GM23338 (cell line): ENCODE results near the gene MID1. TPM values are rescaled to one million over a fixed set of nuclear protein-coding genes. Genes with fewer than 3 reads are reported as not detected.

Experiments used
- ATAC-seq: fragments of 200-7000 bp; cut with Tn5 transposase; 3 replicates; pipeline ENCODE4 v1.9.1; 2020
- DNase-seq: peaks from one replicate; pipeline ENCODE4 v3.0.0-alpha.2; 2015; ENCODE audit warnings: low spot score
- H2AFZ ChIP-seq: fragments of 200-600 bp; sonication (generic); 2 replicates; pipeline ENCODE4 v1.8.0; 2016; ENCODE audit warnings: antibody characterized with exemption, mild to moderate bottlenecking, moderate library complexity
- H3F3A ChIP-seq: fragments of 200-600 bp; sonication (generic); replicated peaks from 2 replicates; pipeline ENCODE4 v1.8.0; 2017; ENCODE audit warnings: antibody characterized with exemption, mixed run types, low read depth
- H3K27ac ChIP-seq: fragments of 200-600 bp; sonication (generic); 2 replicates; pipeline ENCODE4 v1.6.1; 2016; ENCODE audit warnings: low read depth
- H3K27me3 ChIP-seq: fragments of 200-600 bp; sonication (generic); 2 replicates; pipeline ENCODE4 v1.8.0; 2016; ENCODE audit warnings: mild to moderate bottlenecking, mixed run types, moderate library complexity; ENCODE audit not compliant: insufficient read depth
- H3K36me3 ChIP-seq: fragments of 200-600 bp; sonication (generic); 2 replicates; pipeline ENCODE4 v1.8.0; 2016; ENCODE audit warnings: mild to moderate bottlenecking; ENCODE audit not compliant: insufficient read depth
- H3K4me1 ChIP-seq: fragments of 200-600 bp; sonication (generic); 2 replicates; pipeline ENCODE4 v1.8.0; 2016; ENCODE audit warnings: mild to moderate bottlenecking, moderate library complexity; ENCODE audit not compliant: insufficient read depth
- H3K4me2 ChIP-seq: fragments of 200-600 bp; sonication (generic); 2 replicates; pipeline ENCODE4 v1.7.1; 2017; ENCODE audit warnings: mixed run types
- H3K4me3 ChIP-seq: fragments of 200-600 bp; sonication (generic); 2 replicates; pipeline ENCODE4 v1.6.1; 2016; ENCODE audit warnings: mixed run types
- H3K79me2 ChIP-seq: fragments of 200-600 bp; sonication (generic); replicated peaks from 2 replicates; pipeline ENCODE4 v1.8.0; 2017; ENCODE audit warnings: mild to moderate bottlenecking; ENCODE audit not compliant: insufficient read depth
- H3K9me2 ChIP-seq: fragments of 200-600 bp; sonication (generic); 2 replicates; pipeline ENCODE4 v1.8.0; 2017; ENCODE audit not compliant: insufficient read depth
- H4K20me1 ChIP-seq: fragments of 200-600 bp; sonication (generic); replicated peaks from 2 replicates; pipeline ENCODE4 v1.8.0; 2017; ENCODE audit warnings: mild to moderate bottlenecking; ENCODE audit not compliant: insufficient read depth
- H3K27ac Mint-ChIP-seq: 2 replicates; pipeline ENCODE4 v1.8.0; 2020; ENCODE audit warnings: inconsistent platforms, mild to moderate bottlenecking, moderate library complexity, mixed read lengths
- H3K27me3 Mint-ChIP-seq: 3 replicates; pipeline ENCODE4 v1.8.0; 2022; ENCODE audit warnings: low read depth, mild to moderate bottlenecking, moderate library complexity, mixed read lengths, inconsistent platforms; ENCODE audit not compliant: insufficient read depth, poor library complexity
- H3K36me3 Mint-ChIP-seq: 3 replicates; pipeline ENCODE4 v1.8.0; 2021; ENCODE audit warnings: low read depth, mild to moderate bottlenecking, inconsistent platforms, moderate library complexity, mixed read lengths
- H3K4me1 Mint-ChIP-seq: 3 replicates; pipeline ENCODE4 v1.8.0; 2020; ENCODE audit warnings: mild to moderate bottlenecking, inconsistent platforms, mixed read lengths
- H3K4me3 Mint-ChIP-seq: 3 replicates; pipeline ENCODE4 v1.8.0; 2021; ENCODE audit warnings: moderate library complexity, mild to moderate bottlenecking, inconsistent platforms, mixed read lengths
- H3K9me3 Mint-ChIP-seq: 3 replicates; pipeline ENCODE4 v1.8.0; 2020; ENCODE audit warnings: moderate library complexity, mild to moderate bottlenecking, inconsistent platforms, mixed read lengths
- CREB1 ChIP-seq: fragments of 250-450 bp; sonication (Bioruptor Pico); IDR thresholded peaks from 2 replicates; pipeline ENCODE4 v1.5.0; 2020; ENCODE audit warnings: low read depth, mild to moderate bottlenecking, moderate library complexity
- CTCF ChIP-seq, 2 experiments: fragments of 200-600 bp in 1 of 2; sonication (generic) in 1 of 2; conservative IDR thresholded peaks; 2 replicates each; pipeline versions ENCODE4 v1.5.1 to v1.6.1; 2016 to 2017; ENCODE audit warnings: antibody characterized with exemption in 2 of 2, low read depth in 2 of 2, mild to moderate bottlenecking in 2 of 2, moderate library complexity in 1 of 2
- ETS1 ChIP-seq: IDR thresholded peaks from 2 replicates; pipeline ENCODE4 v1.6.1; 2016; ENCODE audit warnings: antibody characterized with exemption
- EZH2 ChIP-seq: fragments of 200-600 bp; sonication (generic); IDR thresholded peaks from one replicate; pipeline ENCODE4 v1.8.0; 2017; ENCODE audit warnings: antibody characterized with exemption, mild to moderate bottlenecking, low read depth; ENCODE audit not compliant: unreplicated experiment
- EZH2phosphoT487 ChIP-seq: fragments of 200-600 bp; sonication (generic); IDR thresholded peaks from one replicate; pipeline ENCODE4 v1.8.1; 2018; ENCODE audit warnings: antibody characterized with exemption; ENCODE audit not compliant: unreplicated experiment
- JUNB ChIP-seq: IDR thresholded peaks from one replicate; pipeline ENCODE4 v1.6.1; 2016; ENCODE audit warnings: antibody characterized with exemption; ENCODE audit not compliant: unreplicated experiment
- POLR2AphosphoS5 ChIP-seq: IDR thresholded peaks from 2 replicates; pipeline ENCODE4 v1.6.1; 2016; ENCODE audit warnings: antibody characterized with exemption, low read depth
- REST ChIP-seq: IDR thresholded peaks from one replicate; pipeline ENCODE4 v1.6.1; 2018; ENCODE audit warnings: antibody characterized with exemption; ENCODE audit not compliant: unreplicated experiment
- STAT1 ChIP-seq: IDR thresholded peaks from one replicate; pipeline ENCODE4 v1.6.1; 2016; ENCODE audit warnings: antibody characterized with exemption; ENCODE audit not compliant: unreplicated experiment
- ZNF114 ChIP-seq: fragments of 250-450 bp; sonication (Bioruptor Pico); IDR thresholded peaks from 2 replicates; pipeline ENCODE4 v1.5.0; 2020; ENCODE audit warnings: mild to moderate bottlenecking, moderate library complexity
- ZNF331 ChIP-seq: fragments of 250-450 bp; sonication (Bioruptor Pico); IDR thresholded peaks from 2 replicates; pipeline ENCODE4 v1.5.0; 2020; ENCODE audit warnings: low read depth, mild to moderate bottlenecking, moderate library complexity
- polyA plus RNA-seq: library from polyadenylated mRNA; unstranded; fragments of >200 nt; fragmentation: Nextera tagmentation; extraction: Ambion mirVana; gene quantifications from 2 replicates; pipeline ENCODE4 v1.2.1, GENCODE V29; 2016
- total RNA-seq: library from RNA; depleted of rRNA; stranded (reverse); fragments of >200 nt; shearing (Covaris generic); gene quantifications from 2 replicates; pipeline ENCODE4 v1.2.3, GENCODE V29; 2014

MID1 gene
- total and polyA plus RNA-seq, 2 experiments from 2014 or later = 27.2 to 39.3 TPM

- H3K27me3 ChIP-seq = no peaks in the 10 kb centered on the region
- no peak overlapping the region for H2AFZ ChIP-seq
- peaks cover 26% of the 10 kb centered on the region for H3K4me1 ChIP-seq
- no peak overlapping the region for H3K27ac Mint-ChIP-seq
- H3K4me2 ChIP-seq = no peak overlapping the region
- no peaks in the 10 kb centered on the region for H4K20me1 ChIP-seq
- H3K4me3 Mint-ChIP-seq = no peak overlapping the region
- ATAC-seq (no peak), DNase-seq (no peak)
- no peaks in the 10 kb centered on the region for H3F3A ChIP-seq
- peaks cover 27% of the 10 kb centered on the region for H3K79me2 ChIP-seq
- peaks cover 1% of the 10 kb centered on the region for H3K27me3 Mint-ChIP-seq
- no peak overlapping the region for H3K27ac ChIP-seq
- peaks cover 29% of the 10 kb centered on the region for H3K4me1 Mint-ChIP-seq
- no peaks in the 10 kb centered on the region for H3K36me3 Mint-ChIP-seq
- no peaks in the 10 kb centered on the region for H3K9me2 ChIP-seq
- TF ChIP-seq EZH2 = no peak
- TF ChIP-seq POLR2AphosphoS5 = no peak
- TF ChIP-seq CREB1 (CRISPR knock-in tag) = no peak
- no peak for TF ChIP-seq CTCF (conservative IDR thresholded peaks at IDR 0.05; ENCODE audit: low read depth in 2 of 2)
- no peak for TF ChIP-seq ZNF331
- no peak for TF ChIP-seq ETS1
- no peak for TF ChIP-seq ZNF114 (CRISPR knock-in tag)
- no peak for TF ChIP-seq JUNB
- TF ChIP-seq REST = no peak
- TF ChIP-seq STAT1 = no peak
- no peaks in the 10 kb centered on the region for H3K9me3 Mint-ChIP-seq
- H3K4me3 ChIP-seq = no peak overlapping the region
- no peaks in the 10 kb centered on the region for H3K36me3 ChIP-seq
Measured at GRCh38 chrX:10531927-10532326, 88.5 kb downstream of the MID1 start.

GRCh38 chrX:10529344-10529743 lies 91.0 kb downstream of the MID1 start:
- H3K27me3 ChIP-seq = no peaks in the 10 kb centered on the region
- H4K20me1 ChIP-seq = no peaks in the 10 kb centered on the region
- Mint-ChIP-seq H3K27ac (no peak overlapping the region), H3K36me3 (no peaks in the 10 kb centered on the region), H3K9me3 (no peaks in the 10 kb centered on the region), H3K27me3 (peaks cover 1% of the 10 kb centered on the region), H3K4me1 (peaks cover 27% of the 10 kb centered on the region), H3K4me3 (no peak overlapping the region)
- H3K4me3 ChIP-seq = no peak overlapping the region
- no peak overlapping the region for H2AFZ ChIP-seq
- H3K4me2 ChIP-seq = no peak overlapping the region
- H3K27ac ChIP-seq = no peak overlapping the region
- DNase-seq (no peak), ATAC-seq (no peak)
- no peaks in the 10 kb centered on the region for H3K9me2 ChIP-seq
- H3F3A ChIP-seq = no peaks in the 10 kb centered on the region
- H3K4me1 ChIP-seq = peaks cover 13% of the 10 kb centered on the region
- H3K36me3 ChIP-seq = no peaks in the 10 kb centered on the region
- peaks cover 23% of the 10 kb centered on the region for H3K79me2 ChIP-seq
- TF ChIP-seq POLR2AphosphoS5 (no peak), EZH2phosphoT487 (no peak), STAT1 (no peak)
